Mesenchymal stem cell (in vitro differentiated cells and primary cell): ENCODE data around the gene PCBP2.

Experiments
- DNase-seq: peaks from one replicate; pipeline ENCODE4 v3.0.0-alpha.2; 2013
- H2AFZ ChIP-seq: one replicate; pipeline ENCODE4 v1.6.1; 2013; ENCODE audit warnings: low read depth, mild to moderate bottlenecking, control low read depth, inconsistent platforms, low read length, moderate library complexity
- H2AK5ac ChIP-seq: 2 replicates; pipeline ENCODE4 v1.6.1; 2013; ENCODE audit warnings: low read length, moderate library complexity, mild to moderate bottlenecking, inconsistent platforms; ENCODE audit not compliant: severe bottlenecking
- H2BK120ac ChIP-seq: one replicate; pipeline ENCODE4 v1.6.1; 2013; ENCODE audit warnings: low read depth, mild to moderate bottlenecking, inconsistent platforms, low read length, moderate library complexity
- H2BK12ac ChIP-seq, 2 experiments: one replicate each; pipeline ENCODE4 v1.6.1; 2013; ENCODE audit warnings: inconsistent platforms in 2 of 2, low read length in 2 of 2, mild to moderate bottlenecking in 2 of 2, moderate library complexity in 2 of 2, control low read depth in 1 of 2
- H2BK15ac ChIP-seq: one replicate; pipeline ENCODE4 v1.6.1; 2013; ENCODE audit warnings: mild to moderate bottlenecking, low read depth, inconsistent platforms; ENCODE audit not compliant: poor library complexity, severe bottlenecking
- H2BK5ac ChIP-seq: 2 replicates; pipeline ENCODE4 v1.6.1; 2013; ENCODE audit warnings: low read depth, mild to moderate bottlenecking, low read length, control low read depth, inconsistent platforms; ENCODE audit not compliant: poor library complexity, severe bottlenecking
- H3K14ac ChIP-seq, 2 experiments: one replicate each; pipeline ENCODE4 v1.6.1; 2013; ENCODE audit warnings: inconsistent platforms in 2 of 2, low read length in 2 of 2, control low read depth in 1 of 2, mild to moderate bottlenecking in 1 of 2, moderate library complexity in 1 of 2
- H3K18ac ChIP-seq, 2 experiments: one replicate each; pipeline ENCODE4 v1.6.1; 2013; ENCODE audit warnings: inconsistent platforms in 2 of 2, low read length in 2 of 2, control low read depth in 1 of 2, low read depth in 1 of 2, mild to moderate bottlenecking in 1 of 2
- H3K23ac ChIP-seq, 2 experiments: one replicate each; pipeline ENCODE4 v1.6.1; 2013; ENCODE audit warnings: inconsistent platforms in 2 of 2, low read length in 2 of 2, mild to moderate bottlenecking in 2 of 2, moderate library complexity in 2 of 2, control low read depth in 1 of 2
- H3K27ac ChIP-seq: 2 replicates; pipeline ENCODE4 v1.5.1; 2013; ENCODE audit warnings: mild to moderate bottlenecking, moderate library complexity, low read length, control low read depth, inconsistent platforms; ENCODE audit not compliant: poor library complexity, severe bottlenecking
- H3K27me3 ChIP-seq, 2 experiments: 2 replicates each; pipeline versions ENCODE4 v1.6.1 to v1.7.0; 2013; ENCODE audit warnings: low read length in 2 of 2, mild to moderate bottlenecking in 2 of 2, moderate library complexity in 2 of 2, control low read depth in 1 of 2, inconsistent platforms in 1 of 2; ENCODE audit not compliant: control insufficient read depth in 1 of 2, insufficient read depth in 1 of 2
- H3K36me3 ChIP-seq, 2 experiments: 2 replicates each; pipeline versions ENCODE4 v1.6.1 to v1.7.0; 2013; ENCODE audit warnings: low read length in 2 of 2, control low read depth in 1 of 2, inconsistent platforms in 1 of 2, low read depth in 1 of 2, mild to moderate bottlenecking in 1 of 2; ENCODE audit not compliant: insufficient read depth in 2 of 2, control insufficient read depth in 1 of 2
- H3K4ac ChIP-seq, 2 experiments: one replicate each; pipeline ENCODE4 v1.6.1; 2013; ENCODE audit warnings: inconsistent platforms in 2 of 2, low read length in 2 of 2, mild to moderate bottlenecking in 2 of 2, moderate library complexity in 2 of 2, control low read depth in 1 of 2, low read depth in 1 of 2
- H3K4me1 ChIP-seq: 2 replicates; pipeline ENCODE4 v1.6.1; 2013; ENCODE audit warnings: low read depth, low read length, control low read depth; ENCODE audit not compliant: control insufficient read depth, insufficient read depth
- H3K4me2 ChIP-seq: 2 replicates; pipeline ENCODE4 v1.6.1; 2013; ENCODE audit warnings: low read length, mild to moderate bottlenecking, inconsistent platforms; ENCODE audit not compliant: poor library complexity, severe bottlenecking
- H3K4me3 ChIP-seq, 2 experiments: 2 replicates each; pipeline versions ENCODE4 v1.5.1 to v1.7.0; 2013; ENCODE audit warnings: low read length in 2 of 2, mild to moderate bottlenecking in 2 of 2, control low read depth in 1 of 2, low read depth in 1 of 2; ENCODE audit not compliant: insufficient read depth in 1 of 2
- H3K79me1 ChIP-seq: replicated peaks from 2 replicates; pipeline ENCODE4 v1.6.1; 2013; ENCODE audit warnings: mild to moderate bottlenecking, control low read depth, low read length, inconsistent platforms; ENCODE audit not compliant: poor library complexity, severe bottlenecking
- H3K9ac ChIP-seq: 2 replicates; pipeline ENCODE4 v1.7.0; 2013; ENCODE audit warnings: mild to moderate bottlenecking, low read length, moderate library complexity
- H3K9me3 ChIP-seq: 2 replicates; pipeline ENCODE4 v1.7.0; 2013; ENCODE audit warnings: mild to moderate bottlenecking, low read length; ENCODE audit not compliant: control insufficient read depth
- H4K8ac ChIP-seq: one replicate; pipeline ENCODE4 v1.6.1; 2013; ENCODE audit warnings: inconsistent platforms, mild to moderate bottlenecking, low read length, moderate library complexity
- H4K91ac ChIP-seq: one replicate; pipeline ENCODE4 v1.6.1; 2013; ENCODE audit warnings: mild to moderate bottlenecking, low read length, inconsistent platforms
- WGBS: methylation state at CpG from one replicate; pipeline ENCODE4 v1.1.7; 2013; ENCODE audit warnings: mixed read lengths; 5-methylcytosine and 5-hydroxymethylcytosine counted together

Gene PCBP2

DNA sequence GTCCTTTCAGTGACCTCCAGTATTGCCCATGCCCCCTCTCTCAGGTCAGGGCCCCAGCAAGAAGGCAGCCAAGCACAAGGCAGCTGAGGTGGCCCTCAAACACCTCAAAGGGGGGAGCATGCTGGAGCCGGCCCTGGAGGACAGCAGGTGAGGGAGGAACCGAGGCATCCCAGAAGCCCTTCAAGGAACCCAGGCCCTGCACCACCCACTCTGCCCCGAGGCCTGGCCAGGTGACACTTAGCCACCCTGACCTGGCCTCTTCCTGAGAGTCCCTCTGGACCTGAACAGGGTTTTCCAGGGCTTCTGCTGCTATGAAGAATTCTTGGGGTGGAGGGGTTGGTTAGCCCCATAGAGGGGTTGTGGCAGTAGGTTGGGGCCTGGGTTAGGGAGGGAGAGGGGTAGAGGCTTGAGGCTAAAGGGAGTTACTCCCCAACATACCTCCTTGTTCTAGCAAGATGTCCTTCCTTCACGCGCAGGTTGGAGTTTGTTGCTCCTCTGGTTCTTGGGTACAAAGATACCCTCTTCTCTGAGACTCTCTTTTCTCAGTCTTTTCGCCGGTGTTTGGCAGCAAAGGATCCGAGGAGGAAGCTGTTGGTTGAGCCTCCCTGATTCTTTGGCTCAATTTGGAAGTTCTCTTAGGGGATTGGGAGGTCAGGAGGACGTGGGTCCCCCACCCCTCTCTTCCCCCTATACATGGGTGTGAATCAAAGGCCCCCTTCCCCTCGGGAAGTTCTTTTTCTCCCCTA, 51.3 kb downstream of the PCBP2 start:
- Histone ChIP-seq H2AK5ac (no peak overlapping the region), H3K4me1 (peaks cover 27% of the 10 kb centered on the region), H2BK15ac (no peak overlapping the region), H3K4ac (no peak overlapping the region), H3K23ac (no peak overlapping the region), H4K91ac (no peak overlapping the region), H3K79me1 (peaks cover 41% of the 10 kb centered on the region), H2BK5ac (no peak overlapping the region), H3K14ac (no peak overlapping the region), H2AFZ (no peak overlapping the region), H3K18ac (no peak overlapping the region), H2BK120ac (no peak overlapping the region), H4K8ac (no peak overlapping the region), H3K36me3 (peaks cover 42 to 50% of the 10 kb centered on the region in 2 experiments), H3K27ac (no peak overlapping the region), H2BK12ac (no peak overlapping the region), H3K27me3 (no peaks in the 10 kb centered on the region), H3K4me2 (no peak overlapping the region), H3K9me3 (no peaks in the 10 kb centered on the region), H3K4me3 (peak overlapping the region in 1 of 2 experiments; percentile 94), H3K9ac (peak overlapping the region; percentile 100)
- 92% methylated on average over 8 of the region's 10 CpGs for WGBS
- no peak for DNase-seq

DNA sequence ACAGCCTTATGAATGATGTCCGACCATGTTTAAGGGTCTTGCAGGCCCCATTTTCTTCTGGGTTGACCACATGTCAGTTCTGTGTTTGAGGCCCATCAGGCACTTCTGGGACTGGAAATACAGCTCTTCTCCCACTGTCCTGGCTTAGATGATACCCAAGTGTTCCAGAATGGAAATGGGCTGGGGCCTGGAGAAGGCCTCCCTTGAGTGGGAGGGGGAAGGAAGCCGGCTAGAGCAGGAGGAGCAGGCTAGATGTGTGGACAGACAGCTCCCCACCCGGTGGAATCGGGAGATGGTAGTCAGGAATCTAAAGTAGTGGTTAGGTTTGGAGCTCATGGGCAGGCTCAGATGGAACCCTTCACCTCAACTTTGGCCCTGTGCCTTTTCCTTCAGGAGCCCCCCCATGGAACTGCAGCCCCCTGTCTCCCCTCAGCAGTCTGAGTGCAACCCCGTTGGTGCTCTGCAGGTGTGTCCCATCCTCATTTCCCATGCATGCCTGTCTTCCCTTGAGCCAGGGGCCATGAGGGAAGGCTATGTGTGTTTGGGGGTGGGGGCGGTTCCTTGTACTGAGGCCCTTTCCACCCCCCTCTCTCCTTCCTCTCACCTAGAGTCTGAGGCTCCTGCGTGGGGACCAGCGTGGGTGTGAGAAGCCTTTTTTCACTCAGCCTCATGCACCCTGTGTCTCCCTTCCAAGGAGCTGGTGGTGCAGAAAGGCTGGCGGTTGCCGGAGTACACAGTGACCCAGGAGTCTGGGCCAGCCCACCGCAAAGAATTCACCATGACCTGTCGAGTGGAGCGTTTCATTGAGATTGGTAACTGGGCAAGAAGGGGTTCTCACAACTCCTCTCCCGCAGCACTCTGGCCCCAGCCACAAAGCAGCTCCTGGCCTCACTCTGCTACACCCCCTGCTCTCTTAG, 52.4 kb downstream of the PCBP2 start:
- Histone ChIP-seq H2AK5ac (no peak overlapping the region), H4K8ac (no peak overlapping the region), H3K18ac (no peak overlapping the region), H3K36me3 (peaks cover 48 to 56% of the 10 kb centered on the region in 2 experiments), H3K79me1 (peaks cover 36% of the 10 kb centered on the region), H4K91ac (no peak overlapping the region), H3K27me3 (no peaks in the 10 kb centered on the region), H2BK120ac (no peak overlapping the region), H2AFZ (no peak overlapping the region), H2BK5ac (no peak overlapping the region), H3K14ac (no peak overlapping the region), H3K4me2 (no peak overlapping the region), H3K4me3 (no peak overlapping the region), H3K9ac (peak overlapping the region; percentile 100), H2BK12ac (no peak overlapping the region), H3K23ac (no peak overlapping the region), H2BK15ac (no peak overlapping the region), H3K4ac (no peak overlapping the region), H3K9me3 (no peaks in the 10 kb centered on the region), H3K27ac (no peak overlapping the region), H3K4me1 (peaks cover 21% of the 10 kb centered on the region)
- WGBS: 88% methylated on average over 12 of the region's 14 CpGs
- DNase-seq: no peak

DNA sequence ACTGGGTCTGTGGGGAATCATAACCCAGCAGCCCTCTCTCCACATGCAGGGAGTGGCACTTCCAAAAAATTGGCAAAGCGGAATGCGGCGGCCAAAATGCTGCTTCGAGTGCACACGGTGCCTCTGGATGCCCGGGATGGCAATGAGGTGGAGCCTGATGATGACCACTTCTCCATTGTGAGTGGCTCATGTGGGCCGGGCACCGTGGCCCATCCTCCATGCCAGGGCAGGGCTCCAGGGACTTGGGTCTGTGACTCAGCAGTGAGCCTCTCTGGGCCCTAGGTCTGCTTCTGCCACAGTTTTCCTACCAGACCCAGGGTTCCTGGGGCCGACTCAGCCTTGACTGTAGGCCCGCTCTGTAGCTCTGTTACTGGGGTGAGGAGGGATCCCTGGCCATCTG, 53.2 kb downstream of the PCBP2 start:
- Histone ChIP-seq H3K4me2 (no peak overlapping the region), H3K79me1 (peaks cover 36% of the 10 kb centered on the region), H2AK5ac (no peak overlapping the region), H3K27ac (no peak overlapping the region), H2BK120ac (no peak overlapping the region), H2AFZ (no peak overlapping the region), H4K8ac (no peak overlapping the region), H3K27me3 (no peaks in the 10 kb centered on the region), H2BK5ac (no peak overlapping the region), H4K91ac (no peak overlapping the region), H3K4me3 (no peak overlapping the region), H3K9ac (peak overlapping the region; percentile 51), H2BK15ac (no peak overlapping the region), H3K4ac (no peak overlapping the region), H3K4me1 (peaks cover 18% of the 10 kb centered on the region), H3K18ac (no peak overlapping the region), H3K9me3 (no peaks in the 10 kb centered on the region), H2BK12ac (no peak overlapping the region), H3K14ac (no peak overlapping the region), H3K23ac (no peak overlapping the region), H3K36me3 (peaks cover 52 to 57% of the 10 kb centered on the region in 2 experiments)
- 94% methylated on average over 10 of the region's 10 CpGs for WGBS
- DNase-seq: no peak
